ENCODE measurements around the gene CUTA.

The CUTA gene

GRCh38 chr6:33456156-33456555 lies 38.2 kb upstream of the CUTA start:
- Histone ChIP-seq H3K9me3 (no peaks in the 10 kb centered on the region), H3K4me3 (no peak overlapping the region), H3K4me1 (peaks cover 0 to 21% (median 18%) of the 10 kb centered on the region in 4 donors), H3K36me3 (peaks cover 0 to 33% (median 19%) of the 10 kb centered on the region in 3 donors), H3K27ac (no peak overlapping the region), H3K27me3 (no peaks in the 10 kb centered on the region)
- intact Hi-C loops (cut with DNase I; ENCODE audit: low total_unique reads) = loop anchor here (10.0 kb wide), 2 partner anchors 61 to 119 kb away; partner anchors contain the start of gene KIFC1
- no peak for DNase-seq
- TF ChIP-seq, protein P1, sequence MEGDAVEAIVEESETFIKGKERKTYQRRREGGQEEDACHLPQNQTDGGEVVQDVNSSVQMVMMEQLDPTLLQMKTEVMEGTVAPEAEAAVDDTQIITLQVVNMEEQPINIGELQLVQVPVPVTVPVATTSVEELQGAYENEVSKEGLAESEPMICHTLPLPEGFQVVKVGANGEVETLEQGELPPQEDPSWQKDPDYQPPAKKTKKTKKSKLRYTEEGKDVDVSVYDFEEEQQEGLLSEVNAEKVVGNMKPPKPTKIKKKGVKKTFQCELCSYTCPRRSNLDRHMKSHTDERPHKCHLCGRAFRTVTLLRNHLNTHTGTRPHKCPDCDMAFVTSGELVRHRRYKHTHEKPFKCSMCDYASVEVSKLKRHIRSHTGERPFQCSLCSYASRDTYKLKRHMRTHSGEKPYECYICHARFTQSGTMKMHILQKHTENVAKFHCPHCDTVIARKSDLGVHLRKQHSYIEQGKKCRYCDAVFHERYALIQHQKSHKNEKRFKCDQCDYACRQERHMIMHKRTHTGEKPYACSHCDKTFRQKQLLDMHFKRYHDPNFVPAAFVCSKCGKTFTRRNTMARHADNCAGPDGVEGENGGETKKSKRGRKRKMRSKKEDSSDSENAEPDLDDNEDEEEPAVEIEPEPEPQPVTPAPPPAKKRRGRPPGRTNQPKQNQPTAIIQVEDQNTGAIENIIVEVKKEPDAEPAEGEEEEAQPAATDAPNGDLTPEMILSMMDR (IDR thresholded peaks at IDR 0.05) = no peak

DNA sequence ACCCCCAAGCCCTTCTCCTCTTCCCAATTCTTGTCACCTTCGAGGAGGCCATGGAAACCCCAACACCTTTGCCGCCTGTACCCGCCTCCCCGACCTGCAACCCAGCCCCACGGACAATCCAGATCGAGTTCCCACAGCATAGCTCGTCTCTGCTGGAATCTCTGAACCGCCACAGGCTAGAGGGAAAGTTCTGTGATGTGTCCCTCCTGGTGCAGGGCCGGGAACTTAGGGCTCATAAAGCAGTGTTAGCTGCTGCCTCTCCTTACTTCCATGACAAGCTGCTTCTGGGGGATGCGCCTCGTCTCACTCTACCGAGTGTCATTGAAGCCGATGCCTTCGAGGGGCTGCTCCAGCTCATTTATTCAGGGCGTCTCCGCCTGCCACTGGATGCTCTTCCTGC lies 37.1 kb upstream of the CUTA start:
- Histone ChIP-seq H3K27me3 (no peaks in the 10 kb centered on the region), H3K9me3 (no peaks in the 10 kb centered on the region), H3K4me3 (peak overlapping the region; percentile 73 to 82), H3K4me1 (peaks cover 0 to 21% (median 18%) of the 10 kb centered on the region in 4 donors), H3K27ac (peak overlapping the region in 1 of 2 donors; percentile 82), H3K36me3 (peaks cover 0 to 33% (median 19%) of the 10 kb centered on the region in 3 donors)
- intact Hi-C loops (cut with DNase I; ENCODE audit: low total_unique reads) = loop anchor here (10.0 kb wide), 2 partner anchors 60 to 120 kb away; partner anchors contain the start of gene KIFC1
- TF ChIP-seq, protein P1 (IDR thresholded peaks at IDR 0.05) = no peak
- DNase-seq = no peak

DNA sequence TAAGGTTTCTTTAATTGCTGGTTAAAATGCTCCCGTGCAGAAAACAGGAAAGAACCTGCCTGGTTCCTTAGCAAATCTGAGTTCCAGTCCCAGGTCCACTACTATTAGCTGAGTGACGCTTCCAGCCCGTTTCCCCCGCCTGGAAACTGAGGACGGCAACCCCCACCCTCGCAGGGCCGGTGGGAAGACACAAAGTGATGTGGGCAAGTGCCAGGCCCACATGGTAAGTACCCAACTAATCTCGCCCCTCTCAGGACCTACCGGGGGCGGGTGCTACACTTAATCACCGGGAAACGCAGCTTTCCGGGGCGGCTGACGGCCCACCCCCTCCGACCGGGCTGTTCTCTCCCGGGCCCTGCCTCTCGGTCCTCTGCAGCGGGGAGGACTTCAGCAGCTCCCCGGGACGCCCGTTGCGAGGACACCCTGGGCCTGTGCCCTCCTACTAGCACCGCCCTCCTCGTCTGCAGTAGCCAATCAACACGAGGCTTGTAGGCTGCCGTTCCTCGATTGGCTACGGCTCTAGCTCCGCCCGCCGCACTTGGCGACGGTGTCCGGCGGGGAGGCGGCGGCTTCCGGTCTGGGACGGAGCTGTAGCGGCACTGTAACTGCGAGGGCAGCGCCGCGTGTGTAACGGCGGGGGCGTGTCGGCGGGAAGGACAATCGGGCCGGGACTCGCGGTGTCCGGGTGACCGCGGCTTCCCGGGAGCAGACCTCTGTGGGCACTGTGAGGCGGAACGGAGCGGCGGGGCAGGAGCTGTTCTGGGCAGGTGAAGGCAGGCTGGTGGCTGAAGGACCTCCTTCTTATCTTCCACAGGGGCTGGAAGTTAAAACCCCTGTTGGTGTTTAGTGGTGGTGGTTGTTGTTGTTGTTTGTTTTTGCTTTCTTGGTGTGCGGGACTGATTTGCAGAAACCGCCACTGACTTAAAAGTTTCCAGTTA lies 36.4 kb upstream of the CUTA start, which contains the start of gene ZBTB9:
Gene ZBTB9 (plus strand): TSS at position 568 of the 938 bp plus-strand sequence. CDS start 525 bp downstream, outside the sequence.
- DNase-seq = peak; percentile 96 to 98
- intact Hi-C loops (cut with DNase I; ENCODE audit: low total_unique reads) = loop anchor here (10.0 kb wide), 2 partner anchors 59 to 121 kb away; partner anchors contain the start of gene KIFC1
- H3K27ac ChIP-seq = peak within 1 kb of the TSS; percentile 76 to 82
- H3K4me1 ChIP-seq = peaks cover 0 to 21% (median 18%) of the 10 kb centered on the region in 4 donors
- TF ChIP-seq, protein P1 (IDR thresholded peaks at IDR 0.05) = peak in 1 of 2 experiments; percentile 1
- H3K4me3 ChIP-seq = peak within 1 kb of the TSS; percentile 73 to 82
- no peaks in the 10 kb centered on the region for H3K9me3 ChIP-seq
- H3K36me3 ChIP-seq = peaks cover 0 to 37% (median 19%) of the 10 kb centered on the region in 3 donors
- H3K27me3 ChIP-seq = no peaks in the 10 kb centered on the region

- no peaks in the 10 kb centered on the region for H3K9me3 ChIP-seq
- H3K27ac ChIP-seq = peak overlapping the region; percentile 76 to 82
- no peak for DNase-seq
- intact Hi-C loops (cut with DNase I; ENCODE audit: low total_unique reads) = loop anchor here (10.0 kb wide), 2 partner anchors 59 to 121 kb away; partner anchors contain the start of gene KIFC1
- peaks cover 0 to 21% (median 18%) of the 10 kb centered on the region in 4 donors for H3K4me1 ChIP-seq
- H3K27me3 ChIP-seq = no peaks in the 10 kb centered on the region
- H3K4me3 ChIP-seq = peak overlapping the region; percentile 73 to 82
- peaks cover 0 to 45% (median 25%) of the 10 kb centered on the region in 3 donors for H3K36me3 ChIP-seq
- TF ChIP-seq, protein P1 (IDR thresholded peaks at IDR 0.05) = no peak
Measured at GRCh38 chr6:33453393-33454008, 35.6 kb upstream of the CUTA start.

- no peaks in the 10 kb centered on the region for H3K9me3 ChIP-seq
- H3K4me1 ChIP-seq = peaks cover 0 to 21% (median 18%) of the 10 kb centered on the region in 4 donors
- peaks cover 0 to 50% (median 36%) of the 10 kb centered on the region in 3 donors for H3K36me3 ChIP-seq
- H3K4me3 ChIP-seq = no peak overlapping the region
- H3K27ac ChIP-seq = no peak overlapping the region
- TF ChIP-seq, protein P1 (IDR thresholded peaks at IDR 0.05) = no peak
- intact Hi-C loops (cut with DNase I; ENCODE audit: low total_unique reads) = loop anchor here (10.0 kb wide), 2 partner anchors 58 to 122 kb away; partner anchors contain the start of gene KIFC1
- no peaks in the 10 kb centered on the region for H3K27me3 ChIP-seq
- no peak for DNase-seq
Measured at GRCh38 chr6:33452496-33452895, 34.6 kb upstream of the CUTA start.

All from tibial artery (tissue), 4 donors.